T-helper 22 cell (primary cell): ENCODE measurements around the gene ARHGAP23.
"Not testable (repeated sequence)": the region's sequence is repeated elsewhere in the genome, so short reads cannot be mapped to it uniquely, and the experiment has no call there.

Source experiments
- DNase-seq: peaks from one replicate; pipeline ENCODE4 v3.0.0-alpha.2; 2020; ENCODE audit warnings: low read depth

The ARHGAP23 gene

DNA sequence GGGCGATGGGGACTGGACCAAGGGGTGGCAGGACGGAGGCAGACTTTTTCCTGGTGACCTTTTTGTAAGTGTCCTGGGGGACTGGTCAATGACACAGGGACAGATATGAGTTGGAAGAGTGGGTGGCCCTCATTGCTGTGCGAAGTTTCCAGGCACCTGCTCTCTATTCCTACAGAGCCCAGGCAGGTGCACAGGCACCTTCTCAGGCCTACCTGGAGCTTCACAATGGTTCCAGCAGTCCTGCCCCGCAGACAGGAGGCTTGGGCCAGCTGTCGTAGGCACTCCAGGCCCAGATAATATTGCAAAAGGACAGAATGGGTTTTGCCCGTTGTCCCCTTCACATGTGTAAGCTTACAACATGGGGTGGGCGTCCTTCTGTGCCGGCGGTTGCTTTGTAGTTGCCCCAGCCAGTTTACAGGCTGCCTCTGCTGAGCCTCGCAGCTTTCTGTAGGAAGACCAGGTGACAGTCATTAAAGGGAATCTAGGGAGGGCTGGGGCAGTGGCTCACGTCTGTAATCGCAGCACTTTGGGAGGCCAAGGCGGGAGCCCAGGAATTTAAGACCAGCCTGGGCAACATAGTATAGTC, 84.3 kb downstream of the ARHGAP23 start:
- no peak for DNase-seq

DNA sequence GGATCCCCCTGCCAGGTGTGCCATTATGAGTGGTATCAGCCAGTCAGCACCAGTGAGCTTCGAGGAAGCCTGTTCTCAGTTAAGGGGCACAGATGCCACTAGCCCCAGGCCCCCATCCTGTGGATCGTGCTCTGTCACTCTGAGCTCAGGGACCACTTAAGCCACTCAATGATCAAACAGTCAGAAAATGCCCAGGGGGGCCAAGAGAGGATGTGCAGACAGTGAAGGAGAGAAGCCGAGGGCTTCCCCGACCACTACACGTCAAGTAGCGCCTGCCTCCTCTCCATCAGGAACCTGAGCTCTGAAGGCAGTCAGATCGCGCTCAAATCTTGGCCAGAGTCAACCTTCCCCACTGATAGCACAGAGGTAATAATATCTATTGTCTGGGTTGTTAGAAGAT, 98.3 kb downstream of the ARHGAP23 start:
- DNase-seq = not testable (repeated sequence)

DNA sequence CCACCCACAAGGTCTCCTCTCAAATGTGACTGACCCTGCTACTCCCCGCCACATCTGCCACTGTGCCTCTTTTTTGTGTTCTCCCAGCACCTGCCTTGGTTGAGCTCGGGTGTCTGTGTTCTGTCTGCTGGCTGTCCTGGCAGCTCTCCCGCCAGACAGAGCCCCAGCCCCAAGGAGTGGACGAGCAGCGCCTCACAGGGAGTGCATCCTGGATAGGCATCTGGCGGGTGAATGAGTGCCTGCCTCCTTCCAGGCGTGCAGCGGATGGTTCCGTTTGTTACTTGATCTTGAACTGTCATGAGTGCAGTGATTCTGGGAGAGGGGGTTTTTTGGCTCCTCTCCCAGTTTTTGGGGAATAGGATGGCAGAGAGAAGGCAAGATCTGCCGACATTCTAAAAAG, 99.9 kb downstream of the ARHGAP23 start:
- DNase-seq = not testable (repeated sequence)

DNA sequence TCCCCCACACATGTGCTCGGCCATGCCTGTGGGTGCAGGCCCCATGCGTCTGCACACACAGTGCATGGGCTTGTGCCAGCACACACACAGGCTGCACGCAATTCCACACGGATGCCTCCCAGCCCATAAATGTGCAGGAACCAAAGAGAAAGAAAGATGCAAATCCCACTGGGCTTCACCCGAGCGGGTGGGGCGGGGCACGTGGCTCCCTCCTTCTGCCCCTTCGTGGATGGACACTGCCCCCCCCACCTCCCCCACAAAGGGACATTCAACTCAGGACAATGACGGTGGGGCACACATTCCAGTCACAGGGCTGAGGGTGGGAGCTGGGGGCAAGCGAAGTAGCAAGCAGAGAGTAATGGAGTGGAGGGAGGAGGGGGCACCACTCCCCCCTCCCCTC, 102.6 kb downstream of the ARHGAP23 start:
- DNase-seq = not testable (repeated sequence)

- DNase-seq = not testable (repeated sequence)
Measured at GRCh38 chr17:38531761-38532160, 103.5 kb downstream of the ARHGAP23 start.

DNA sequence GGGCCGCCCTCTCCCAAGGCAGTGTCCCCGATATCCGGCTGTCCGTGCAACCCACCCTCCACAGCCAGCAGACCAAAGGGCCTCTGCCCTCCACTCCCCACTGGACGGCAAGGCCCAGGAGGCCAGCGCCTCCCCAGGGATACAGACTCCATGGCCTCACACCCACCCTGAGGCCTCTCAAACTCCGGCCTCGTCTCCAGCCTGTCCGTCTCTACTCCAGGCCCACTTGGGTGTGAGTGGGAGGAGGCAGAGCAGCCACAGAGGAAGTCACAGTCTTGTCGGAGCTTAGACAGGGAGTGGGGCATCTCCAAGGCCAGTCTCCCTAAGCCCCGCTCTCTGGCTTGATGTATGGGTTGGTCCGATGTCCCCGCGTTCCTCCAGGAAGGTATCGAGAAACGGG, 104.2 kb downstream of the ARHGAP23 start:
- DNase-seq = no peak

- DNase-seq = no peak
Measured at GRCh38 chr17:38533241-38533640, 105.0 kb downstream of the ARHGAP23 start.

GRCh38 chr17:38533866-38534497, 105.7 kb downstream of the ARHGAP23 start:
- DNase-seq = no peak

GRCh38 chr17:38534498-38534885, 106.2 kb downstream of the ARHGAP23 start:
- DNase-seq = no peak

DNA sequence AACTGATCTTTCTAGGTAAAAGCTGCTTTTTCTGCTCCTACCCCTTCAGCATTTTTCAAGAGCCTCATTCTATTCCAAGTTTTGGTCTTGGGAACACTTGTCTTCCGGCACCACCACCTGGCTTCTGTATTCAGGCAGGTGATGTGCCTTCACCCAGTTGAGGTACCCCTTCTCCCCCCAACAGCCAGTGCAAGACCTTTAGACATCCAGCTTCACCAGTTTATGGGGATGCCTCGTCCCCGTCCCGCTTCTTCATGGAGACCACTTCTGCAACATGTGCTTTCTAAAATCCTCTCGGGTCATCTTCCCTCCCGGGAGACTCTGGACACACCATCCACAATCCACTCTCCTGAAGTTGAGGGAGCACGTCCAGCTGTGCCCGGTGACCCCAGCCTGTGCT, 107.6 kb downstream of the ARHGAP23 start:
- no peak for DNase-seq

- no peak for DNase-seq
Measured at GRCh38 chr17:38536661-38537060, 108.4 kb downstream of the ARHGAP23 start.

- no peak for DNase-seq
Measured at GRCh38 chr17:38538906-38539305, 110.6 kb downstream of the ARHGAP23 start.

DNA sequence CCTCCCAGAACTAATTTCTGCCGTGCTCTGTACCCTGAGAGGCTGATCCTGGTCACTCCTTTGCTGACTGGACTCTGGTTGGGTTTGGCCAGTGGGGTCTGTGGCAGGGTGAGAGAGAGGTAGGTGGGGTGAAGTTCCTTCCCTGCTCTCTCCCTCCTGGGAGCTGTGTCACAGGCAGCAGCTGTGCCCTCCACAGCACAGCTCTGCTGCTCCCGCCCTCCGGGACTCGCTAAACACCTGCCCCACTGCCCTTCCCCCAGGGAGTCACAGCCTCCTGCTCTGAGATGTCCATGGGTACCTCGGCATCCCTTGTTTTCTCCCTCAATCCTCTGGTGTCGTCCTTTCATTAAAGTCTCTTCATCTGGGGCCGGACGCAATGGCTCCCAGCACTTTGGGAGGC, 111.1 kb downstream of the ARHGAP23 start:
- no peak for DNase-seq

GRCh38 chr17:38540514-38541045, 112.3 kb downstream of the ARHGAP23 start:
- DNase-seq = no peak

- DNase-seq = no peak
Measured at GRCh38 chr17:38541281-38541680, 113.0 kb downstream of the ARHGAP23 start.

- no peak for DNase-seq
Measured at GRCh38 chr17:38542286-38542685, 114.0 kb downstream of the ARHGAP23 start.

- no peak for DNase-seq
Measured at GRCh38 chr17:38543403-38544174, 115.3 kb downstream of the ARHGAP23 start.

DNA sequence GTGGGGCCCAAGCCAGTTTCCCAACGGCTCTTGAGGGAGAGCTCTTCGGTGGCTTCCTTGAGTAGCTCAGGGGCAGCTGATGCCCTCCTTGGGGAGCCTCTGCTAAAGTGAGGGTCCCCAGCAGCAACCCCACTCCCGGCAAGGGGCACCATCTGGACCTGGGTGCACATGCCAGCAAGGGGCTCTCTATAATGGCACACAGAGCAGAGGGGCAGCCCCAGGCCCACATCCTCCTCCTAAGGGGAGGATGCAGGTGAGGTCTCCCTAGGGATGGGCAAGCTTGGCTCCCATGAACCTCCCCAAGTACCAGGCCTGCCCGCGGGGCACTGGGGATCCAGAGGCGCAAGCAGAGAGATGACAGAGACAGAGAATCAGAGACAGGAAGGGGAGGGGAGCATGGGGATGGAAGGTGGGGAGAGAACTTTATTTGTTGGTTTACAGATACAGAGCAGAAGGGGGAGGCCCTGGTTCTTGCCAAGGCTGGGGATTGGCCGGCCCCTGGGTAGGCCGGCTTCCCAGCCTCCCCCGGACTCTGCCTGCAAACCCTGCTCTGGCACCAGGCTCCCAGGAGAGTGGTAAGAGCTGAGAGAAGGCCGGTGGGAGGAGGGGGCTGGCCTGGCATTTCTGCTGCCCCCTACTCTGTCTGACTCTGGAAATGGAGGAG, 116.0 kb downstream of the ARHGAP23 start:
- no peak for DNase-seq

DNA sequence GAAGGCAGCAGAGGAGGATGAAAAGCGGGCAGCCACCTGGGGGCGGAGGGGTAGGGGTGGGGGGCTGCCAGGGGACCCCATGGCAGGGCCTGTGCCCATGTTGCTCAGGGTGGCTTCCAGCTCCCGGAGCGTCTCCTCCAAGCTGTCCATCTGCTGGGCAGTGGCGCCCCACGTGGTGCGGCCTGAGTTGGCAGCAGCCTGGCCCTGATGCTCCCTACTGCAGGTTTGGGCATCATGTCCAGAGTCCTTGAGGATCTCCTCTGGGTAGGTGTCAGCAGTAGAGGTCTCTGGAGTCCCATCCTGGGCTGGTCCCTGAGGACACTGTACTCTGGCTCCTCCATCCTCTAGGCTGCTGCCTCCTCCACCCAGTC, 116.6 kb downstream of the ARHGAP23 start:
- no peak for DNase-seq

DNA sequence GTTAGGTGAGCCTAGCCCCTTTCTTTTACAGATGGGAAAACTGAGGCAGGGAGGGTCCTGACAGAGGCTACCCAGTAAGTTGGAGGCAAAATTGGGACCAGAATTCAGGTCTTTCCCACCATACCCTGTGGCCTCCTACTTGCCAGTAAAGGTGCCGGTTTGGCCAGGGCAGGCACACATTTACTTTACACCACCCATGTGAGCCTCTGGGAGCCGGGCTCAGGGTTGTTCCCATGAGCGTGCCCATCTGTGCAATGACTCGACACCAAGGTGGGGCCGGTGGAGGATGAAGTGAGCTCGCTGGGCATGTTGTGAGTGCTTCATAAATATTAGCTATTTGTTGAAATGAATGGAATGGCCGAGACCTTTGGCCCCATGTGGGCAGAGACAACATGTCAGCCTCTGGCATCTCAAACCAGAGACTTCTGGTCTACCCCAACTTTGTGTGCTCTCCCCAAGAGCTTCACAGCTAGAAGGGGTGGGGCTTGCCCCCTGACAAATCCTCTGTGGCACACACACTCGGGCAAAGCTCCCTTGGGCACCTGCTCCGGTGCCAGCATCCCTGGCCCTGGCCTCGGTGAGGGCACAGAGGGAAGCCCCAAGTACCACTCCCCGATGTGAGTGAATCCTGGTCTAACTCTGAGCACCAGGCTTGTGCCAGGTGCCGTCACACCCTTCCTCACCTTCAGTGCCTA, 117.4 kb downstream of the ARHGAP23 start:
- DNase-seq = no peak

- DNase-seq = no peak
Measured at GRCh38 chr17:38546396-38546795, 118.1 kb downstream of the ARHGAP23 start.

- DNase-seq = no peak
Measured at GRCh38 chr17:38547444-38547843, 119.2 kb downstream of the ARHGAP23 start.
